Measurements from ENCODE around the gene SYT10.

The SYT10 gene, protein sequence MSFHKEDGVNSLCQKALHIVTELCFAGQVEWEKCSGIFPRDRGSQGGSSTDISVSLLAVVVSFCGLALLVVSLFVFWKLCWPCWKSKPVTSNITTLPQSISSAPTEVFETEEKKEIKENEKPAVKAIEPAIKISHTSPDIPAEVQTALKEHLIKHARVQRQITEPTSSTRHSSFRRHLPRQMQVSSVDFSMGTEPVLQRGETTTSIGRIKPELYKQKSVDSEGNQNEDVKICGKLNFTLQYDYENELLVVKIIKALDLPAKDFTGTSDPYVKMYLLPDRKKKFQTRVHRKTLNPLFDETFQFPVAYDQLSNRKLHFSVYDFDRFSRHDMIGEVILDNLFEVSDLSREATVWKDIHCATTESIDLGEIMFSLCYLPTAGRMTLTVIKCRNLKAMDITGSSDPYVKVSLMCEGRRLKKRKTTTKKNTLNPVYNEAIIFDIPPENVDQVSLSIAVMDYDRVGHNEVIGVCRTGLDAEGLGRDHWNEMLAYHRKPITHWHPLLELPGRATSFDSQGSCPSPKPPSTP

GRCh38 chr12:33439587-33440011, at the start of gene SYT10:
SYT10 (minus strand) TSS chr12:33439819; CDS start chr12:33439522, 297 bp downstream.
- no peaks in the 10 kb centered on the region for H3K4me1 ChIP-seq (ENCODE audit: control insufficient read depth, low read depth, low read length)
- peak within 1 kb of the TSS; percentile 77 for H3K9ac ChIP-seq (ENCODE audit: low read length)
- H3K36me3 ChIP-seq (ENCODE audit: control insufficient read depth, low read depth, low read length): no peaks in the 10 kb centered on the region
- H3K4me3 ChIP-seq (ENCODE audit: low read length): peak within 1 kb of the TSS; percentile 83
- H3K9me3 ChIP-seq (ENCODE audit: control insufficient read depth, low read depth, low read length): no peaks in the 10 kb centered on the region
- H3K27ac ChIP-seq (ENCODE audit: low read length): no peak within 1 kb of the TSS
- H3K27me3 ChIP-seq (ENCODE audit: control insufficient read depth, insufficient read depth, low read length): peaks cover 42% of the 10 kb centered on the region

- H3K27ac ChIP-seq (ENCODE audit: low read length): no peak overlapping the region
- no peaks in the 10 kb centered on the region for H3K27me3 ChIP-seq (ENCODE audit: control insufficient read depth, insufficient read depth, low read length)
- no peak overlapping the region for H3K4me3 ChIP-seq (ENCODE audit: low read length)
- H3K9me3 ChIP-seq (ENCODE audit: control insufficient read depth, low read depth, low read length): no peaks in the 10 kb centered on the region
- no peaks in the 10 kb centered on the region for H3K36me3 ChIP-seq (ENCODE audit: control insufficient read depth, low read depth, low read length)
- no peak overlapping the region for H3K9ac ChIP-seq (ENCODE audit: low read length)
- no peaks in the 10 kb centered on the region for H3K4me1 ChIP-seq (ENCODE audit: control insufficient read depth, low read depth, low read length)
Measured at GRCh38 chr12:33488036-33488435, 48.4 kb upstream of the SYT10 start.

- H3K4me1 ChIP-seq (ENCODE audit: control insufficient read depth, low read depth, low read length): no peaks in the 10 kb centered on the region
- no peaks in the 10 kb centered on the region for H3K9me3 ChIP-seq (ENCODE audit: control insufficient read depth, low read depth, low read length)
- no peaks in the 10 kb centered on the region for H3K27me3 ChIP-seq (ENCODE audit: control insufficient read depth, insufficient read depth, low read length)
- H3K36me3 ChIP-seq (ENCODE audit: control insufficient read depth, low read depth, low read length): no peaks in the 10 kb centered on the region
- H3K4me3 ChIP-seq (ENCODE audit: low read length): no peak overlapping the region
- no peak overlapping the region for H3K9ac ChIP-seq (ENCODE audit: low read length)
- no peak overlapping the region for H3K27ac ChIP-seq (ENCODE audit: low read length)
Measured at GRCh38 chr12:33486058-33486457, 46.4 kb upstream of the SYT10 start.

- H3K9me3 ChIP-seq (ENCODE audit: control insufficient read depth, low read depth, low read length): no peaks in the 10 kb centered on the region
- H3K27ac ChIP-seq (ENCODE audit: low read length): no peak overlapping the region
- H3K27me3 ChIP-seq (ENCODE audit: control insufficient read depth, insufficient read depth, low read length): no peaks in the 10 kb centered on the region
- no peaks in the 10 kb centered on the region for H3K36me3 ChIP-seq (ENCODE audit: control insufficient read depth, low read depth, low read length)
- H3K4me3 ChIP-seq (ENCODE audit: low read length): no peak overlapping the region
- H3K4me1 ChIP-seq (ENCODE audit: control insufficient read depth, low read depth, low read length): no peaks in the 10 kb centered on the region
- H3K9ac ChIP-seq (ENCODE audit: low read length): no peak overlapping the region
Measured at GRCh38 chr12:33484161-33484560, 44.5 kb upstream of the SYT10 start.

DNA sequence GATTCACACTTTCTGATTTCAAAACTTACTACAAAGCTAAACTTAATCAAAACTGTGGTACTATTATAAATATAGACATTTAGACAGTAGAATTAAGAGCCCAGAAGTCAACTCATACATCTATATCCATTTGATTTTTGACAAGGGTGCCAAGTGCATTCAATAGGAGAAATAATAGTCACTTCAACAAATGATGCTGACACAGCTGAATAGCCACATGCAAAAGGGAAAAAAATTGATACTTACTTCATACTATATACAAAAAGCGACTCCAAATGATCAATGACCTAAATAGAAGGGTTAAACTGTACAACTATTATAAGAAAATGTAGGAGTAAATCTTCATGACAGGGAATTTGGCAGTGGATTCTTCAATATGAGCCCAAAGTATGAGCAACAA, 40.7 kb upstream of the SYT10 start:
- H3K27me3 ChIP-seq (ENCODE audit: control insufficient read depth, insufficient read depth, low read length): no peaks in the 10 kb centered on the region
- H3K4me3 ChIP-seq (ENCODE audit: low read length): no peak overlapping the region
- H3K4me1 ChIP-seq (ENCODE audit: control insufficient read depth, low read depth, low read length): no peaks in the 10 kb centered on the region
- H3K9ac ChIP-seq (ENCODE audit: low read length): no peak overlapping the region
- no peaks in the 10 kb centered on the region for H3K9me3 ChIP-seq (ENCODE audit: control insufficient read depth, low read depth, low read length)
- no peaks in the 10 kb centered on the region for H3K36me3 ChIP-seq (ENCODE audit: control insufficient read depth, low read depth, low read length)
- no peak overlapping the region for H3K27ac ChIP-seq (ENCODE audit: low read length)

DNA sequence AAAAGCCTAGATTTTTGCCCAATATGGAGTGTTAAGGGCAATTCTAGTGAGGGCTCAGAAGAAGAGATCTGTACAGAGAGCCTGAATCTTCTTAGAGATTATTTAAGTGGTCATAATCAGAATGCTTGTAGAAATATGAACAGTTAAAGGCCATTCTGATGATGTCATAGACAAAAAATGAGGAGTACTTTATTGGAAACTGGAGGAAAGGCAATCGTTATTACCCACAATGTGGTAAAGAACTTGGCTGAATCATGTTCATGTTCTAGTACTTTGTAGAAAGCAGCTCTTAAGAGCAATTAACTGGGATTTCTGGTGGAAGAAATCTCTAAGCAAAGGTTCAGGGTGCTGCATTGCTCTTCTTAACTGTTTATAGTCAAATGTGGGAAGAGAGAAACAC, 36.4 kb upstream of the SYT10 start:
- H3K4me3 ChIP-seq (ENCODE audit: low read length): no peak overlapping the region
- H3K36me3 ChIP-seq (ENCODE audit: control insufficient read depth, low read depth, low read length): no peaks in the 10 kb centered on the region
- no peaks in the 10 kb centered on the region for H3K4me1 ChIP-seq (ENCODE audit: control insufficient read depth, low read depth, low read length)
- no peak overlapping the region for H3K9ac ChIP-seq (ENCODE audit: low read length)
- H3K27me3 ChIP-seq (ENCODE audit: control insufficient read depth, insufficient read depth, low read length): no peaks in the 10 kb centered on the region
- H3K9me3 ChIP-seq (ENCODE audit: control insufficient read depth, low read depth, low read length): no peaks in the 10 kb centered on the region
- no peak overlapping the region for H3K27ac ChIP-seq (ENCODE audit: low read length)

- Histone ChIP-seq H3K27me3 (ENCODE audit: control insufficient read depth, insufficient read depth, low read length) (no peaks in the 10 kb centered on the region), H3K36me3 (ENCODE audit: control insufficient read depth, low read depth, low read length) (no peaks in the 10 kb centered on the region)
Measured at GRCh38 chr12:33472299-33472698, 32.7 kb upstream of the SYT10 start.

GRCh38 chr12:33455096-33455495, 15.5 kb upstream of the SYT10 start:
- no peaks in the 10 kb centered on the region for H3K27me3 ChIP-seq (ENCODE audit: control insufficient read depth, insufficient read depth, low read length)
- no peak overlapping the region for H3K4me3 ChIP-seq (ENCODE audit: low read length)
- H3K36me3 ChIP-seq (ENCODE audit: control insufficient read depth, low read depth, low read length): no peaks in the 10 kb centered on the region
- H3K9ac ChIP-seq (ENCODE audit: low read length): no peak overlapping the region
- no peaks in the 10 kb centered on the region for H3K9me3 ChIP-seq (ENCODE audit: control insufficient read depth, low read depth, low read length)
- H3K4me1 ChIP-seq (ENCODE audit: control insufficient read depth, low read depth, low read length): no peaks in the 10 kb centered on the region
- H3K27ac ChIP-seq (ENCODE audit: low read length): no peak overlapping the region

More at GRCh38 chr12:33472299-33472698, 32.7 kb upstream of the SYT10 start:
- Histone ChIP-seq H3K9ac (ENCODE audit: low read length) (no peak overlapping the region), H3K4me1 (ENCODE audit: control insufficient read depth, low read depth, low read length) (no peaks in the 10 kb centered on the region), H3K27ac (ENCODE audit: low read length) (no peak overlapping the region), H3K9me3 (ENCODE audit: control insufficient read depth, low read depth, low read length) (no peaks in the 10 kb centered on the region), H3K4me3 (ENCODE audit: low read length) (no peak overlapping the region)

- no peak overlapping the region for H3K9ac ChIP-seq (ENCODE audit: low read length)
- no peaks in the 10 kb centered on the region for H3K9me3 ChIP-seq (ENCODE audit: control insufficient read depth, low read depth, low read length)
- no peaks in the 10 kb centered on the region for H3K4me1 ChIP-seq (ENCODE audit: control insufficient read depth, low read depth, low read length)
- no peaks in the 10 kb centered on the region for H3K27me3 ChIP-seq (ENCODE audit: control insufficient read depth, insufficient read depth, low read length)
- no peak overlapping the region for H3K27ac ChIP-seq (ENCODE audit: low read length)
- no peaks in the 10 kb centered on the region for H3K36me3 ChIP-seq (ENCODE audit: control insufficient read depth, low read depth, low read length)
- no peak overlapping the region for H3K4me3 ChIP-seq (ENCODE audit: low read length)
Measured at GRCh38 chr12:33450480-33450879, 10.9 kb upstream of the SYT10 start.

- no peak overlapping the region for H3K27ac ChIP-seq (ENCODE audit: low read length)
- H3K4me3 ChIP-seq (ENCODE audit: low read length): peak overlapping the region; percentile 83
- no peaks in the 10 kb centered on the region for H3K36me3 ChIP-seq (ENCODE audit: control insufficient read depth, low read depth, low read length)
- no peaks in the 10 kb centered on the region for H3K9me3 ChIP-seq (ENCODE audit: control insufficient read depth, low read depth, low read length)
- H3K27me3 ChIP-seq (ENCODE audit: control insufficient read depth, insufficient read depth, low read length): peaks cover 42% of the 10 kb centered on the region
- H3K4me1 ChIP-seq (ENCODE audit: control insufficient read depth, low read depth, low read length): no peaks in the 10 kb centered on the region
- H3K9ac ChIP-seq (ENCODE audit: low read length): no peak overlapping the region
Measured at GRCh38 chr12:33440477-33440876, 858 bp upstream of the SYT10 start.

DNA sequence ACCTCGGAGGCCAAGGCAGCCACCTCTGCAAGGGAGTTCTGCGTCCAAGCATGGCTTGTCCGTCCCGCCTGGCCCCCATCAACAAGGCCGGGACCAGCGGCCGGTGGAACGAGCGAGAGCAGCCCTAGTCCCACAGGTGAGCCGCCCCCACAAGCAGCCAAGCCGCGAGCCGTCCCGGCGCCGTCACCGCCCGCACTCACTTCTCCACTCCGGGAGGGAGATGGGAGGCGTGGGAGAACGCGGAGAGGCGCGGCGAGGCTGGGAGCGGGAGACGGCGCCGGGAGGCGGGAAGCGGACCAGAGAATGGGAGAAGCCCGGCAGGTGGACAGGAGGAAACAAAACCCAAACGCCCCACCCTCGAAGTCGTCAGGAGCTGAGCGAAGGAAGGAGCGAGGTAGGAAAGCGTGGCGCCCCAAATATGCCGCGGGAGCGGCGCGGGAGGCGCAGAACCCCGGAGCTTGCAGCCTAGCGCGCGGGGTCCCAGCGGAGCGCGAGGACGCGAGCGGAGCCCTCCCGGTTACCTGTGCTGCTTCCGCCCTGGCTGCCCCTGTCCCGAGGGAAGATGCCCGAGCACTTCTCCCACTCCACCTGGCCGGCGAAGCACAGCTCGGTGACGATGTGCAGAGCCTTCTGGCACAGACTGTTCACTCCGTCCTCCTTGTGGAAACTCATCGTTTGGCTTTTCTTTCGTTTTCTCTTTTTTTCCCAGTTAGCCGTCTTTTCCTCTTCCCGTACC, 600 bp downstream of the SYT10 start:
- no peaks in the 10 kb centered on the region for H3K9me3 ChIP-seq (ENCODE audit: control insufficient read depth, low read depth, low read length)
- H3K36me3 ChIP-seq (ENCODE audit: control insufficient read depth, low read depth, low read length): no peaks in the 10 kb centered on the region
- no peaks in the 10 kb centered on the region for H3K4me1 ChIP-seq (ENCODE audit: control insufficient read depth, low read depth, low read length)
- H3K4me3 ChIP-seq (ENCODE audit: low read length): peak overlapping the region; percentile 83
- H3K27ac ChIP-seq (ENCODE audit: low read length): no peak overlapping the region
- peaks cover 42% of the 10 kb centered on the region for H3K27me3 ChIP-seq (ENCODE audit: control insufficient read depth, insufficient read depth, low read length)
- H3K9ac ChIP-seq (ENCODE audit: low read length): peak overlapping the region; percentile 77

Measured in iPS-18a (cell line).